Cerebellar nuclear complex (tissue), 1 donor: Measurements from ENCODE around the gene COL12A1.

Source experiments
- DNase-seq, 2 experiments: peaks; one replicate each; lab custom pipeline; 2025; lab: John Stamatoyannopoulos, UW

The COL12A1 gene

DNA sequence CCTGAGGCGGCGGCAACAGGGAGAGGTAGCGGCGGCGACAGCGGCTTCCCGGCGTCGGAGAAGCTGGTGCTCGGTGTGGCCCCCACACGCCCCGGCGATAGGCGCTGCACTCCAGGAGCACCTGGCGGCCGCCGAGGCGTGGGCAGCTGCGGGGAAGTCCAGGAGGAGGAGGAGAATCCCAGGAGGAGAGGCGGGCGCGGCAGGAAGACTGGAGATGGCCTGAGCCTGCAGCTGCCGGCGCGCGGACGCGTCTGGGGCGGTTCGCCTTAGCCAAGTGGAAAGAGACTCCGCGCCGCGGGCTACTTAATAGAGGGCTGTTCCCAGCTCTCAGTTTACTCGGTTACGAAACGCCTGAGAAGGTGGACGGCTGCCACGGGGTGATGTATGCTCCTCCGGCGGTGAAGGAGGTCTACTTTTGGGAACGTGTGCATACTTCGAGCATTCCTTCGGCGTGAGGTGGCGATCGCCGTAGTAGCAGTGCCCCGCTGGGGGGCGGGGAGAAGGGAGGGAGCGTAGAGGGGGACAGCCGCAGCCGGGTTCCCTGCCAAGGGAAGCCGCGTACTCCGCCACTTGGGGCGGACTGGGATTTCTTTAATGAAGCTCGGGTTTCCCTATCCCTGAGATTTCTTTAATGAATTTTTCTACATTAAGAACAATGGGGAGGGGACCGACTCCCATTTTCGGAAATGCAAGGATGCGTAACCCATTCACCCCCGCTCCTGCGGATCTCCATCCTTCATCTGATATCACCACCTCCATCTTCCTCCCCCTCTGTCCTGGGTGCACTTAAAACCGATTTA lies at the start of gene COL12A1:
TSS of gene COL12A1 (minus strand) at position 278 of the 800 bp plus-strand sequence. CDS start 3,261 bp downstream, outside the sequence.
- no peak for DNase-seq

DNA sequence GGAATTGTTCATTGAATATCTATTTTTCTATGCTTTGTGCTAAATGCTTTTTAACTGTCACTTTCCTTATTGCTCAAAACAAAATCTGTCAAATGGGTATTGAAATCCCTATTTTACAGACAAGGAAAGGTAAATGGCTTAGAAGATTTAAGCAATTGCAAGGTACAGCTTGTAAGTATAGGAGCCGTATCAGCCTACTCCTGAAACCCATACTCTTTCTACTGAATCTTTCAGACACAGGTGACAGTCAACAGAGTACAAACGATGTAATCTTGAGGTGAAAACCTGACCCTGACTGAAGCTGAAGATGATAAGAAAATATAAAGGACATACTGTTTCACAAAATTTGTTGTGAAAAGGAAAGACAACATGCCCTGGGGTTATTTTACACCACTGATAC lies 44.7 kb upstream of the COL12A1 start:
- no peak for DNase-seq

DNA sequence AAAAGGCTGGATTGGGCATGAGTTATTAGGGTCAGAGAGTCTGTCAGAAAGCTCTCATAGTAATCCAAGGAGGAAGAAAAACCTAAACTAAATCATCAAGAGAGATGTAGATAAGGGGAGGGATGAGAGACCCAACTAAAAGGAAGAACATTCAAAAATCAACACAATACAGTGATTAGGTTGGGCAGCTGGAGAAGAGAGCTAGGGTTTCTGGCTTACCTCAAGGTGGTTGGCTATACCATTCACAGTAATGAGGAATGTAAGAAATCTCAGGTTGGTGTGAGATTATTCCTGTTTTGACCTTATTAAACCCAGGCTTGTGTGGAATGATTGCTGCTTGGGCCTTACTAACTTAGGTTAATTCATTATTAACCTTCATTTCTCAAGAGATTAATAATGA lies 44.0 kb upstream of the COL12A1 start:
- no peak for DNase-seq

DNA sequence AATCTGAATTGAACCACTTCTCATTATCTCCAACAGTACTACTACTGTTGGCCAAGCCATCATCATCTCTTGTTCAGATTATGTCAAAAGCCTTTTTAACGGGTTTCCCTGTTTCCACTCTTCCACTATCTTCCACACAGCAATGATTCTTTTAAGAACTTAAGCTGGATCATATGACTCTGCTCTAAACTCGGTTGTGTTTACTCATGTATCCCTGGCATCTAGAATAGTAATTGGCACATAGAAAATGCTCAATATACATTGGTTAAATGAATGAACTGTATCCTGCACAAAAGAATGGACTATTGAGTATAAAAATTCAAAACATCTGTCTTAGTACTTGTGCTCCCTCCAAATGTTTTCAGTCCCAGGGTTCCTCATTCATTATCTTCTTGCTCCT lies 40.5 kb upstream of the COL12A1 start:
- DNase-seq, result no peak

GRCh38 chr6:75244063-75244584 lies 38.3 kb upstream of the COL12A1 start:
- DNase-seq, result no peak

DNA sequence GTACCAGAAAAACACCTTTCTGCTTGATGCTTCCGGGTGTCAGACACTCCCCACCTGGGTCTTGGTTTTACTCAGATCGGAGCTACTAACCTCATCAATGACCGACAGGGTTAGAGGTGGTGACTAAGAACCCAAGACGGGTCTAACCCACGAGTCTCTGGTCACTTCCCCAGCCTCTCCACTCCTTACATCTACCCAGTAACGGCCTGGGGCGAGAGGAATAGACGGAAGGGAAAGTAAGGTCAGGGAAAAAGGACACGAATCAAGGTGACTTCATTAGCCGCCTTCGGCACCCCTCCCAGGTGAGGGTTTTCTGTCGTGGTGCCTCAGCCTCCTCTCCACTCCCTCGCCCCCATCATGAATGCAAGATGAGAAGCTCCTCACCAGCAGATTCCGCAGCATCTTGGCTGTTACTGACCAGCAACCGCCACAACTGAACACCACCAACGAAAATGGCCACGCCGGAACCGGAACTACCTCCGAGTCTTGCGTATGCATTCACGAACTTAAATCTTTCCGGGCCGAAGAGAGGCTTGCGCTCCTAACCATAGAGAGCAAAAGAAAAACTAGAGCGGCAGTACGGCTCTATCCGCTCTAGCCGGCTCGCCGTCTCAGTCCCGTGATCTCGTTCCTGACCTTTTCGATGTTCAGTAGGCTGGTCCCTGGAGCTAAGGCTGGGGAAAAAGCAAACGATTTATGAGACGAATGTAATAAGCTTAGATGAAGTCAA lies 37.6 kb upstream of the COL12A1 start, which contains the start of gene COX7A2:
TSS of gene COX7A2 (minus strand) at position 469 of the 730 bp plus-strand sequence. CDS start at position 402, 67 bp downstream.
- DNase-seq, result peak; percentile 62 to 89

GRCh38 chr6:75236630-75237029 lies 30.8 kb upstream of the COL12A1 start:
- no peak for DNase-seq

DNA sequence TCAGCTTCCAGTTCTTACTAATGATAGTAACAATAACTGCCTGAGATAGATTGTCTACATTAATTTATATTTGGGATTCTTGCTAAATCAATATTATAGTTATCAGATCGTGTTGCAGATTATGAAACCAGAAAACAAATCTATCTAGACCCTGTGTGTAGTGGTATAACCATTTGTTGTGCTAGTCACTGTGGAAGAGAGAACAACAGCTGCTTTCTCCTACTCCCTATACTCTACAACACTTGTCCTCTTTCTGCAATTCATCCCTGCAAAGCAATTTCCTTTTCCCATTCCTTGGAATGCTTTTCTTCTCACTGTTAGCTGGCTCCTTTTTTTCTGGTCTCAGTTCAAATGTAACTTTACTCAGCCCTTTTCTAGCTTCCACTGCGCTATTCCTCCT lies 29.4 kb upstream of the COL12A1 start:
- DNase-seq, result no peak

GRCh38 chr6:75234126-75234865 lies 28.4 kb upstream of the COL12A1 start:
- peak in 1 of 2 experiments; percentile 1 for DNase-seq

DNA sequence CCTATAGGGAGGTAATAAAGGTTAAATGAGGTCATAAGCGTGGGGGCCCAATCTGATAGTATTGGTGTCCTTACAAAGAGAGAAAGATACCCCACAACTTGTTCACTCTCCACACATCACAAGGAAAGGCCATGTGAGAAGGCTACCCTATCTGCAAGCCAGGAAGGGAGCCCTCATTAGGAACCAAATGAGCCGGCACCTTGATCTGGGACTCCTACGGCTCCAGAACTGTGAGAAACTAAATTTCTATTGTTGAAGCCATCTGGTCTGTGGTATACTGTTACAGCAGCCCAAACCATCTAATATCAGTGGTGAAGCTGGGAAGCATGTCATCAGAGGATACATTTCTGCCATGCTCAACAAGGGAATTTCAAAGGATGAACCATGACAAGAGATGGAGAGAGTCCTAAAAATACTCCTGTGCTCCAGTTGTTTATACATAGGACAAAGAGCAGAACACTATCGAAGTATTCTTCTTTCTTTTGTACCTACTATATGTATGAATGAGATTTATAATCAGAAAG lies 27.3 kb upstream of the COL12A1 start:
- no peak for DNase-seq

GRCh38 chr6:75230484-75231325 lies 24.9 kb upstream of the COL12A1 start:
- no peak for DNase-seq

GRCh38 chr6:75224303-75224926 lies 18.6 kb upstream of the COL12A1 start:
- no peak for DNase-seq

DNA sequence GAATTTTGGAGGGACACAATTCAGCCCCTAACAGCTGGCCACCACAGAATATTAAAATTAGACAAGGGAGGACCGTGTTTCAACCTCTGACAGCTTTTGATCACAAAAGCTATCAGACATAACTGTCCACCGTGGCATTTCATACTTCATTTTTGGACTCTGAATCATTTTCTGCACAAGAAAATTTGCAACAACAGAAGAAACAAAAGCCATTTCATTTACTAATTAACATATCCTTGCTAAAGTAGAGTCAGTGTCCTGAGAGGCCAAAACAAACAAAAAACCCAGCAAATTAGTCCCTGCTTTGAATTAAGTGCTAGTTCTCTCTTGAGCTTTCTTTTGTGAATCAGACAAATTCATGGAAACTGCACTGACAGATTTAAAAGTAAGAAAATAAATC lies 17.6 kb upstream of the COL12A1 start:
- no peak for DNase-seq

DNA sequence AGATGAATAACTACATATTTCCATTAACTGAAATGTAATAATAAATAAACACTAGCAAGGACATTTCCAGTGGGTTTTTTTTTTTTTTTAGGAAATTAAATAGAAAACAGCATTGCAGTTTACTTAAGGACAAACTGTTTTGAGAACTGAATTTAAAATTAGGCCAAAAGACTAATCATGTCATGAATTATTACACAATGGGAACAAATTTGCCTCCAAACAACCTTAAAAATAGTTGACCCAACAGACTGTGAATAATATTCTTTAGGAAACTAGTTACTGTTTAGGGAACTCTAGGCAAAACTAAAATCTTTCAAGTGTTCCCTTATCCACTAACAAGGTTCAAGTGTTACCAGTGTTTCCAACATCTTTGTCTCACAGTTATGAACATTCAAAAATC lies 16.4 kb upstream of the COL12A1 start:
- no peak for DNase-seq

DNA sequence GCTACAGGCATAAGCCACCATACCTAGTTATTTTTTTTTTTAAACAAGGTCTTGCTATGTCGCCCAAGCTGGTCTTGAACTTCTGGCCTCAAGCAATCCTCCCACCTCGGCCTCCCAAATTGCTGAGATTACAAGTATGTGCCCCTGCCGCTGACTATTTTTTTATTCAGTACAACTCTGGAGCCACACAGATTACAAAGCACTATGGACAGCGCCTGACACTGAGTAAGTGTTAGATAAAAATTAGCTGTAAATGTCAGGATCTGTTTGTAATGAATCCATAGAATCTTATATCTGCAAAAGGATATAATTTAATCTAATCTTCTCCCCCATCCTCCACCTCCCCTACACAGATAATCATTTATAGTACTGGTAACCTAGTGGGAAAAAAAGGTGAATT lies 15.3 kb upstream of the COL12A1 start:
- DNase-seq, result no peak

GRCh38 chr6:75220357-75220756 lies 14.5 kb upstream of the COL12A1 start:
- no peak for DNase-seq

- DNase-seq, result no peak
These were observed 13.4 kb upstream of the COL12A1 start for GRCh38 chr6:75219263-75219662.

DNA sequence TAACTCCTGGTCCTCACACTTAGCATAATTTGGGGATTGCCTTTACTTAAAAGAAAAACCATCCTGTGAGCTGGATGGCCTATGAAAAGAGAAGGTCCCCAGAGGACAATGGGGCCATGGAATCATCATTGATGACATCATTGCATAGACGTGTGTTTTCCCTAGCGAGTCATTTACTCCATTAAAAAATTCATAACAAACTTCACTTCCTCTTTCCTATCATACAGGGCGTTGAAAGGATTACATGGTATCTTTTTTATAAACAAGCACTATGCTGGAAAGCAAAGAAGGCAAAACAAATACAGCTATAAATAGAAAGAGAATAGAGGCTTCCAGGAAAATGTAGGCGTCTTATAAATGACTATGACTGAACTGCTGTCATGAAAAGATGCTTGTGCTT lies 11.3 kb upstream of the COL12A1 start:
- no peak for DNase-seq

- DNase-seq, result no peak
These were observed 9.4 kb upstream of the COL12A1 start for GRCh38 chr6:75215291-75215690.

- DNase-seq, result no peak
These were observed 7.9 kb upstream of the COL12A1 start for GRCh38 chr6:75213732-75214131.

- DNase-seq, result no peak
These were observed 7.3 kb upstream of the COL12A1 start for GRCh38 chr6:75213112-75213511.
